HG02970 (cell line): ENCODE results near the gene LSMEM2.
"Not testable (repeated sequence)": the region's sequence is repeated elsewhere in the genome, so short reads cannot be mapped to it uniquely, and the experiment has no call there.

Source experiments
- ATAC-seq: cut with Tn5 transposase; IDR thresholded peaks from one replicate; pipeline ENCODE4 v1.9.1; 2021; ENCODE audit warnings: mild to moderate bottlenecking, moderate library complexity, moderate number of reproducible peaks; ENCODE audit not compliant: unreplicated experiment, low FRiP score

Gene LSMEM2

GRCh38 chr3:50278880-50279224, at the start of gene LSMEM2:
LSMEM2 (plus strand) TSS chr3:50279087; CDS start chr3:50279114, 27 bp downstream.
- no peak for ATAC-seq

- ATAC-seq, result no peak
These were observed 49.4 kb upstream of the LSMEM2 start for GRCh38 chr3:50229490-50229889.

GRCh38 chr3:50230104-50230793, 48.6 kb upstream of the LSMEM2 start:
- no peak for ATAC-seq

GRCh38 chr3:50230794-50231125, 48.1 kb upstream of the LSMEM2 start:
- no peak for ATAC-seq

GRCh38 chr3:50231581-50231980, 47.3 kb upstream of the LSMEM2 start:
- no peak for ATAC-seq

GRCh38 chr3:50232303-50232702, 46.6 kb upstream of the LSMEM2 start:
- ATAC-seq, result no peak

- no peak for ATAC-seq
These were observed 45.7 kb upstream of the LSMEM2 start for GRCh38 chr3:50233176-50233575.

GRCh38 chr3:50235716-50236483, 43.0 kb upstream of the LSMEM2 start, which contains the start of gene GNAI2:
GNAI2 (plus strand) TSS chr3:50236204; CDS start chr3:50236336, 132 bp downstream.
- peak; percentile 90 for ATAC-seq

GRCh38 chr3:50236484-50237132, 42.3 kb upstream of the LSMEM2 start:
- ATAC-seq, result no peak

GRCh38 chr3:50237133-50237651, 41.7 kb upstream of the LSMEM2 start:
- ATAC-seq, result no peak

- ATAC-seq, result no peak
These were observed 40.9 kb upstream of the LSMEM2 start for GRCh38 chr3:50237754-50238548.

GRCh38 chr3:50238549-50239026, 40.3 kb upstream of the LSMEM2 start:
- ATAC-seq, result no peak

- ATAC-seq, result no peak
These were observed 39.2 kb upstream of the LSMEM2 start for GRCh38 chr3:50239649-50240048.

- no peak for ATAC-seq
These were observed 37.7 kb upstream of the LSMEM2 start for GRCh38 chr3:50241163-50241562.

- no peak for ATAC-seq
These were observed 37.0 kb upstream of the LSMEM2 start for GRCh38 chr3:50241713-50242380.

GRCh38 chr3:50242381-50242770, 36.5 kb upstream of the LSMEM2 start:
- ATAC-seq, result no peak

GRCh38 chr3:50242851-50243542, 35.9 kb upstream of the LSMEM2 start:
- no peak for ATAC-seq

- ATAC-seq, result no peak
These were observed 35.4 kb upstream of the LSMEM2 start for GRCh38 chr3:50243543-50243895.

GRCh38 chr3:50244813-50245212, 34.1 kb upstream of the LSMEM2 start:
- ATAC-seq, result not testable (repeated sequence)
